HepG2 (cell line): ENCODE data around the gene BMPR2. TPM values are rescaled to one million over a fixed set of nuclear protein-coding genes. Genes with fewer than 3 reads are reported as not detected.
A peak's percentile ranks its signal among the peaks of the same experiment; 100 is the strongest.

Source experiments
- ATM ChIP-seq: fragments of 450-650 bp; IDR thresholded peaks from 2 replicates; pipeline ENCODE4 v1.7.1; 2017; ENCODE audit warnings: mild to moderate bottlenecking, borderline replicate concordance
- HMG20A ChIP-seq: IDR thresholded peaks from 2 replicates; pipeline ENCODE4 v1.6.1; 2016; ENCODE audit warnings: borderline replicate concordance
- NBN ChIP-seq: fragments of 450-650 bp; conservative IDR thresholded peaks from 2 replicates; pipeline ENCODE4 v1.6.1; 2017
- PHF5A ChIP-seq: IDR thresholded peaks from one replicate; pipeline ENCODE4 v1.6.1; 2018; ENCODE audit warnings: low read depth, missing genetic modification reagents; ENCODE audit not compliant: unreplicated experiment
- XRCC5 ChIP-seq: fragments of 200-400 bp; formaldehyde crosslinking; optimal IDR thresholded peaks from 2 replicates; pipeline ENCODE3; 2017; ENCODE audit warnings: mild to moderate bottlenecking, low read length
- ZNF678 ChIP-seq: sonication (generic); formaldehyde crosslinking; IDR thresholded peaks from 2 replicates; pipeline ENCODE4 v1.4.0; 2020; ENCODE audit warnings: mild to moderate bottlenecking, missing genetic modification reagents
- polyA plus RNA-seq, 8 experiments: library from polyadenylated mRNA; depleted of rRNA in 3 of 8; stranded (reverse) in 7 of 8; unstranded in 1 of 8; fragments of >200 nt; fragmentation: Illumina TruSeq in 4 of 8; extraction: Trizol in 4 of 8; gene quantifications; 2 replicates each; pipeline versions ENCODE4 v1.2.1 to v1.2.3, GENCODE V29; 2011 to 2016; ENCODE audit warnings: low read depth in 4 of 8, missing spikeins in 1 of 8, mixed read lengths in 1 of 8; ENCODE audit not compliant: insufficient read depth in 1 of 8
- total RNA-seq, 5 experiments: library from RNA; depleted of rRNA; stranded (reverse); fragments of >200 nt; fragmentation: Illumina TruSeq; extraction: Trizol; gene quantifications; 2 replicates each; pipeline ENCODE4 v1.2.3, GENCODE V29; 2016; ENCODE audit warnings: low read depth in 1 of 5
- TF ChIP-seq, protein P1 (sequence below): sonication (generic); formaldehyde crosslinking; IDR thresholded peaks from 2 replicates; pipeline ENCODE4 v1.4.0; 2020; ENCODE audit warnings: missing genetic modification reagents
- TF ChIP-seq, protein P2 (sequence below): sonication (generic); formaldehyde crosslinking; IDR thresholded peaks from 2 replicates; pipeline ENCODE4 v1.4.0; 2020; ENCODE audit warnings: mild to moderate bottlenecking, low read depth, missing genetic modification reagents
- TF ChIP-seq, protein P3 (sequence below): sonication (generic); formaldehyde crosslinking; IDR thresholded peaks from 2 replicates; pipeline ENCODE4 v1.4.0; 2020; ENCODE audit warnings: missing genetic modification reagents, borderline replicate concordance
- TF ChIP-seq, protein P4 (sequence below): sonication (generic); formaldehyde crosslinking; IDR thresholded peaks from 2 replicates; pipeline ENCODE4 v1.5.1; 2020; ENCODE audit warnings: mild to moderate bottlenecking, moderate library complexity, missing genetic modification reagents
- TF ChIP-seq, protein P5 (sequence below), 2 experiments: sonication (generic) in 1 of 2; formaldehyde crosslinking in 1 of 2; IDR thresholded peaks; 2 replicates each; pipeline versions ENCODE4 v1.6.1 to v1.9.0; 2014 to 2022; ENCODE audit warnings: antibody characterized with exemption in 1 of 2, borderline replicate concordance in 1 of 2, inconsistent platforms in 1 of 2, low read depth in 1 of 2, missing genetic modification reagents in 1 of 2
- TF ChIP-seq, protein P6 (sequence below): sonication (generic); formaldehyde crosslinking; IDR thresholded peaks from 2 replicates; pipeline ENCODE4 v1.4.0; 2020; ENCODE audit warnings: missing genetic modification reagents

The BMPR2 gene
- total and polyA plus RNA-seq, 2 of the 13 experiments (the other 11 are each of a cell fraction or from before 2014, with no cell fraction given) = 5.5 to 10.3 TPM

DNA sequence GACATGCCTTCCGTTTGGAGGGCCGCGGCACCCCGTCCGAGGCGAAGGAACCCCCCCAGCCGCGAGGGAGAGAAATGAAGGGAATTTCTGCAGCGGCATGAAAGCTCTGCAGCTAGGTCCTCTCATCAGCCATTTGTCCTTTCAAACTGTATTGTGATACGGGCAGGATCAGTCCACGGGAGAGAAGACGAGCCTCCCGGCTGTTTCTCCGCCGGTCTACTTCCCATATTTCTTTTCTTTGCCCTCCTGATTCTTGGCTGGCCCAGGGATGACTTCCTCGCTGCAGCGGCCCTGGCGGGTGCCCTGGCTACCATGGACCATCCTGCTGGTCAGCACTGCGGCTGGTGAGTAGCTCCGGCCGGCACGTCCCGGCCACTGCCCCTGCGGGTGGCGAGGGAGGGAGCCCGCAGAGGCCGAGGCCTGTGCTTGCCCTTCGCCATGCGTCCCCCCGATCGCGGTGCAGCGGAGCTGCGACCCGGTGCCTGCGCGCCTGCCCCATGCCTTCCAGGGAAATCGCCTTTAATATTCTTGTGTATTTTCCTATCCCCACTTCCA is 1.2 kb downstream of the BMPR2 start (continued):
- TF ChIP-seq, protein P1, sequence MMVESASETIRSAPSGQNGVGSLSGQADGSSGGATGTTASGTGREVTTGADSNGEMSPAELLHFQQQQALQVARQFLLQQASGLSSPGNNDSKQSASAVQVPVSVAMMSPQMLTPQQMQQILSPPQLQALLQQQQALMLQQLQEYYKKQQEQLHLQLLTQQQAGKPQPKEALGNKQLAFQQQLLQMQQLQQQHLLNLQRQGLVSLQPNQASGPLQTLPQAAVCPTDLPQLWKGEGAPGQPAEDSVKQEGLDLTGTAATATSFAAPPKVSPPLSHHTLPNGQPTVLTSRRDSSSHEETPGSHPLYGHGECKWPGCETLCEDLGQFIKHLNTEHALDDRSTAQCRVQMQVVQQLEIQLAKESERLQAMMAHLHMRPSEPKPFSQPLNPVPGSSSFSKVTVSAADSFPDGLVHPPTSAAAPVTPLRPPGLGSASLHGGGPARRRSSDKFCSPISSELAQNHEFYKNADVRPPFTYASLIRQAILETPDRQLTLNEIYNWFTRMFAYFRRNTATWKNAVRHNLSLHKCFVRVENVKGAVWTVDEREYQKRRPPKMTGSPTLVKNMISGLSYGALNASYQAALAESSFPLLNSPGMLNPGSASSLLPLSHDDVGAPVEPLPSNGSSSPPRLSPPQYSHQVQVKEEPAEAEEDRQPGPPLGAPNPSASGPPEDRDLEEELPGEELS = no peak
- TF ChIP-seq XRCC5 (peak; percentile 86), PHF5A (CRISPR knock-in tag) (no peak), HMG20A (CRISPR knock-in tag) (no peak), ATM (no peak), ZNF678 (CRISPR knock-in tag) (0 out of 2 replicates have a peak, but pooled peaks have one; percentile 13), NBN (no peak)
- TF ChIP-seq, protein P2, sequence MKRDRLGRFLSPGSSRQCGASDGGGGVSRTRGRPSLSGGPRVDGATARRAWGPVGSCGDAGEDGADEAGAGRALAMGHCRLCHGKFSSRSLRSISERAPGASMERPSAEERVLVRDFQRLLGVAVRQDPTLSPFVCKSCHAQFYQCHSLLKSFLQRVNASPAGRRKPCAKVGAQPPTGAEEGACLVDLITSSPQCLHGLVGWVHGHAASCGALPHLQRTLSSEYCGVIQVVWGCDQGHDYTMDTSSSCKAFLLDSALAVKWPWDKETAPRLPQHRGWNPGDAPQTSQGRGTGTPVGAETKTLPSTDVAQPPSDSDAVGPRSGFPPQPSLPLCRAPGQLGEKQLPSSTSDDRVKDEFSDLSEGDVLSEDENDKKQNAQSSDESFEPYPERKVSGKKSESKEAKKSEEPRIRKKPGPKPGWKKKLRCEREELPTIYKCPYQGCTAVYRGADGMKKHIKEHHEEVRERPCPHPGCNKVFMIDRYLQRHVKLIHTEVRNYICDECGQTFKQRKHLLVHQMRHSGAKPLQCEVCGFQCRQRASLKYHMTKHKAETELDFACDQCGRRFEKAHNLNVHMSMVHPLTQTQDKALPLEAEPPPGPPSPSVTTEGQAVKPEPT (CRISPR knock-in tag) = 0 out of 2 replicates have a peak, but pooled peaks have one; percentile 47
- TF ChIP-seq, protein P3, sequence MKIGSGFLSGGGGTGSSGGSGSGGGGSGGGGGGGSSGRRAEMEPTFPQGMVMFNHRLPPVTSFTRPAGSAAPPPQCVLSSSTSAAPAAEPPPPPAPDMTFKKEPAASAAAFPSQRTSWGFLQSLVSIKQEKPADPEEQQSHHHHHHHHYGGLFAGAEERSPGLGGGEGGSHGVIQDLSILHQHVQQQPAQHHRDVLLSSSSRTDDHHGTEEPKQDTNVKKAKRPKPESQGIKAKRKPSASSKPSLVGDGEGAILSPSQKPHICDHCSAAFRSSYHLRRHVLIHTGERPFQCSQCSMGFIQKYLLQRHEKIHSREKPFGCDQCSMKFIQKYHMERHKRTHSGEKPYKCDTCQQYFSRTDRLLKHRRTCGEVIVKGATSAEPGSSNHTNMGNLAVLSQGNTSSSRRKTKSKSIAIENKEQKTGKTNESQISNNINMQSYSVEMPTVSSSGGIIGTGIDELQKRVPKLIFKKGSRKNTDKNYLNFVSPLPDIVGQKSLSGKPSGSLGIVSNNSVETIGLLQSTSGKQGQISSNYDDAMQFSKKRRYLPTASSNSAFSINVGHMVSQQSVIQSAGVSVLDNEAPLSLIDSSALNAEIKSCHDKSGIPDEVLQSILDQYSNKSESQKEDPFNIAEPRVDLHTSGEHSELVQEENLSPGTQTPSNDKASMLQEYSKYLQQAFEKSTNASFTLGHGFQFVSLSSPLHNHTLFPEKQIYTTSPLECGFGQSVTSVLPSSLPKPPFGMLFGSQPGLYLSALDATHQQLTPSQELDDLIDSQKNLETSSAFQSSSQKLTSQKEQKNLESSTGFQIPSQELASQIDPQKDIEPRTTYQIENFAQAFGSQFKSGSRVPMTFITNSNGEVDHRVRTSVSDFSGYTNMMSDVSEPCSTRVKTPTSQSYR = no peak
- TF ChIP-seq, protein P4, sequence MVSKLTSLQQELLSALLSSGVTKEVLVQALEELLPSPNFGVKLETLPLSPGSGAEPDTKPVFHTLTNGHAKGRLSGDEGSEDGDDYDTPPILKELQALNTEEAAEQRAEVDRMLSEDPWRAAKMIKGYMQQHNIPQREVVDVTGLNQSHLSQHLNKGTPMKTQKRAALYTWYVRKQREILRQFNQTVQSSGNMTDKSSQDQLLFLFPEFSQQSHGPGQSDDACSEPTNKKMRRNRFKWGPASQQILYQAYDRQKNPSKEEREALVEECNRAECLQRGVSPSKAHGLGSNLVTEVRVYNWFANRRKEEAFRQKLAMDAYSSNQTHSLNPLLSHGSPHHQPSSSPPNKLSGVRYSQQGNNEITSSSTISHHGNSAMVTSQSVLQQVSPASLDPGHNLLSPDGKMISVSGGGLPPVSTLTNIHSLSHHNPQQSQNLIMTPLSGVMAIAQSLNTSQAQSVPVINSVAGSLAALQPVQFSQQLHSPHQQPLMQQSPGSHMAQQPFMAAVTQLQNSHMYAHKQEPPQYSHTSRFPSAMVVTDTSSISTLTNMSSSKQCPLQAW (CRISPR knock-in tag) = no peak
- TF ChIP-seq, protein P5, sequence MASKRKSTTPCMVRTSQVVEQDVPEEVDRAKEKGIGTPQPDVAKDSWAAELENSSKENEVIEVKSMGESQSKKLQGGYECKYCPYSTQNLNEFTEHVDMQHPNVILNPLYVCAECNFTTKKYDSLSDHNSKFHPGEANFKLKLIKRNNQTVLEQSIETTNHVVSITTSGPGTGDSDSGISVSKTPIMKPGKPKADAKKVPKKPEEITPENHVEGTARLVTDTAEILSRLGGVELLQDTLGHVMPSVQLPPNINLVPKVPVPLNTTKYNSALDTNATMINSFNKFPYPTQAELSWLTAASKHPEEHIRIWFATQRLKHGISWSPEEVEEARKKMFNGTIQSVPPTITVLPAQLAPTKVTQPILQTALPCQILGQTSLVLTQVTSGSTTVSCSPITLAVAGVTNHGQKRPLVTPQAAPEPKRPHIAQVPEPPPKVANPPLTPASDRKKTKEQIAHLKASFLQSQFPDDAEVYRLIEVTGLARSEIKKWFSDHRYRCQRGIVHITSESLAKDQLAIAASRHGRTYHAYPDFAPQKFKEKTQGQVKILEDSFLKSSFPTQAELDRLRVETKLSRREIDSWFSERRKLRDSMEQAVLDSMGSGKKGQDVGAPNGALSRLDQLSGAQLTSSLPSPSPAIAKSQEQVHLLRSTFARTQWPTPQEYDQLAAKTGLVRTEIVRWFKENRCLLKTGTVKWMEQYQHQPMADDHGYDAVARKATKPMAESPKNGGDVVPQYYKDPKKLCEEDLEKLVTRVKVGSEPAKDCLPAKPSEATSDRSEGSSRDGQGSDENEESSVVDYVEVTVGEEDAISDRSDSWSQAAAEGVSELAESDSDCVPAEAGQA (IDR thresholded peaks at IDR 0.05; ENCODE audit: low read depth) = no peak
- TF ChIP-seq, protein P5 (CRISPR knock-in tag; IDR thresholded peaks at IDR 0.05; ENCODE audit: borderline replicate concordance) = no peak
- TF ChIP-seq, protein P6, sequence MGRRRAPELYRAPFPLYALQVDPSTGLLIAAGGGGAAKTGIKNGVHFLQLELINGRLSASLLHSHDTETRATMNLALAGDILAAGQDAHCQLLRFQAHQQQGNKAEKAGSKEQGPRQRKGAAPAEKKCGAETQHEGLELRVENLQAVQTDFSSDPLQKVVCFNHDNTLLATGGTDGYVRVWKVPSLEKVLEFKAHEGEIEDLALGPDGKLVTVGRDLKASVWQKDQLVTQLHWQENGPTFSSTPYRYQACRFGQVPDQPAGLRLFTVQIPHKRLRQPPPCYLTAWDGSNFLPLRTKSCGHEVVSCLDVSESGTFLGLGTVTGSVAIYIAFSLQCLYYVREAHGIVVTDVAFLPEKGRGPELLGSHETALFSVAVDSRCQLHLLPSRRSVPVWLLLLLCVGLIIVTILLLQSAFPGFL (CRISPR knock-in tag) = no peak
